ENCODE measurements around the gene PPM1E.

DNA sequence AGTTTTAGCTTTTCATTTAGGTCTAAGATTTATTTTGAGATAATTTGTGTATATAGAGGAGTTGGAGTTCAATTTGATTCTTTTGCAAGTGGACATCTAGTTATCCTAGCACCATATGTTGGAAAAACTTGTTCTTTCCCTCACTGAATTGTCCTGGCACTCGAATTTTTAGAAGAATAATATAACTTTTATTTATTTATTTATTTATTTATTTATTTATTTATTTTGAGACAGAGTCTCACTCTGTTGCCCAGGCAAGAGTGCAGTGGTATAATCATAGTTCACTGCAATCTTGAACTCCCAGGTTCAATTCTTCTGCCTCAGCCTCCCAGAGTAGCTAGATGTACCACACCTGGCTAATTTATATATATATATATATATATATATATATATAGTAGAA is 29.4 kb downstream of the PPM1E start:
- TF ChIP-seq, protein P1, sequence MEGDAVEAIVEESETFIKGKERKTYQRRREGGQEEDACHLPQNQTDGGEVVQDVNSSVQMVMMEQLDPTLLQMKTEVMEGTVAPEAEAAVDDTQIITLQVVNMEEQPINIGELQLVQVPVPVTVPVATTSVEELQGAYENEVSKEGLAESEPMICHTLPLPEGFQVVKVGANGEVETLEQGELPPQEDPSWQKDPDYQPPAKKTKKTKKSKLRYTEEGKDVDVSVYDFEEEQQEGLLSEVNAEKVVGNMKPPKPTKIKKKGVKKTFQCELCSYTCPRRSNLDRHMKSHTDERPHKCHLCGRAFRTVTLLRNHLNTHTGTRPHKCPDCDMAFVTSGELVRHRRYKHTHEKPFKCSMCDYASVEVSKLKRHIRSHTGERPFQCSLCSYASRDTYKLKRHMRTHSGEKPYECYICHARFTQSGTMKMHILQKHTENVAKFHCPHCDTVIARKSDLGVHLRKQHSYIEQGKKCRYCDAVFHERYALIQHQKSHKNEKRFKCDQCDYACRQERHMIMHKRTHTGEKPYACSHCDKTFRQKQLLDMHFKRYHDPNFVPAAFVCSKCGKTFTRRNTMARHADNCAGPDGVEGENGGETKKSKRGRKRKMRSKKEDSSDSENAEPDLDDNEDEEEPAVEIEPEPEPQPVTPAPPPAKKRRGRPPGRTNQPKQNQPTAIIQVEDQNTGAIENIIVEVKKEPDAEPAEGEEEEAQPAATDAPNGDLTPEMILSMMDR (IDR thresholded peaks at IDR 0.05), result no peak
- no peak for TF ChIP-seq POLR2A (IDR thresholded peaks at IDR 0.05)
